ENCODE results near the gene IGF2BP3.
"Not testable (repeated sequence)": the region's sequence is repeated elsewhere in the genome, so short reads cannot be mapped to it uniquely, and the experiment has no call there.

The IGF2BP3 gene

DNA sequence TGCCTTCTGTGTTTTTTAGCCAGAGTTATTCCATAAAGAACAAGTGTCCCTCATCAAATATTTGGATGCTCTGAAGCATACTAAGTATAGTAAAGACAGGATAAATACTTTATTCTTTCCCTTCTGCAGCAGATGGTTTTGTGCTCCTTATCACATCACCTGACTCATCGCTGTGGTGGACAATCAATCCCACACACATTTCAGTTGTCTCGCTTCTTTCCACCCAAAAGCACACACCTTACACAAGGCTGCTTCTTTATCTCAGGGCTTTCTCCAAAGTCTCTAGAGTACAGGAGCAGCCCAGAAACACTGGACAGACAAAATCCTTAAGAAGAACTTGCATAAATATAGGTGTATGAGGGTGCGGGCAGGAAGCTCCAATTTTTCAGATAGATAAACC, 43.4 kb downstream of the IGF2BP3 start:
- in situ Hi-C loops (cut with HindIII; ENCODE audit: low sequenced_read_pairs) = no loop called here

DNA sequence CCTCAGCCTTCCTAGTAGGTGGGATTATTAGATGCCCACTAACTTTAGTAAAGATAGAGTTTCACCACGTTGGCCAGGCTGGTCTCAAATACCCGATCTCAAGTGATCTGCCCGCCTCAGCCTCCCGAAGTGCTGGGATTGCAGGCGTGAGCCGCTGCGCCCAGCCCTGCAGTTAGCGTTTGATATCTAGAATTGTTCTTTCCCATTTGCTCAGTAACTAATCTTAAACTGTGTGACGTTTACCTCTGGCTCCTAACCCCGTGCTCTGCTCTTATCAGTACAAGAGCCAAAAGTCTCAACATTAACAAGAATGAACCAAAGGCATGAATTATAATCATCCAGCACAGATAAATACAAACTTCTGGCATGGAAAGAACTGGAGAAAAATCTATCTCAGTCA, 47.4 kb downstream of the IGF2BP3 start:
- in situ Hi-C loops (cut with HindIII; ENCODE audit: low sequenced_read_pairs) = no loop called here

DNA sequence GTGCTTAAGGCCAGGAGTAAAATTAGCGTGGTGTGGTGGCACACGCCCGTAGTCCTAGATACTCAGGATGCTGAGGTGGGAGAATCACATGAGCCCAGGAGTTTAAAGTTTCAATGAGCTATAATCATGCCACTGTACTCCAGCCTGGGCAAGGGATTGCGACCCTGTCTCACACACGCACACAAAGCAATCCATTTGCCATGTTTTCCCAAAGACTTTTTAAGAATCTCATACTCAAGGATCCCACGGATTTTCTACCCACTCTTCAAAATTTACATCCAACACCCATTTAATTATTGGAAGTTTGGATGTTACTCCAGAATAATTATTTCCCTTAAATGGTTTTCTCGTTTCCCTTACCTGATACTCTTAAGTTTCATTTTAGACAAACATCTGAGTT, 47.9 kb downstream of the IGF2BP3 start:
- in situ Hi-C loops (cut with HindIII; ENCODE audit: low sequenced_read_pairs) = no loop called here

- in situ Hi-C loops (cut with HindIII; ENCODE audit: low sequenced_read_pairs) = no loop called here
Measured at GRCh38 chr7:23419845-23420244, 50.4 kb downstream of the IGF2BP3 start.

- in situ Hi-C loops (cut with HindIII; ENCODE audit: low sequenced_read_pairs) = no loop called here
Measured at GRCh38 chr7:23419160-23419559, 51.1 kb downstream of the IGF2BP3 start.

DNA sequence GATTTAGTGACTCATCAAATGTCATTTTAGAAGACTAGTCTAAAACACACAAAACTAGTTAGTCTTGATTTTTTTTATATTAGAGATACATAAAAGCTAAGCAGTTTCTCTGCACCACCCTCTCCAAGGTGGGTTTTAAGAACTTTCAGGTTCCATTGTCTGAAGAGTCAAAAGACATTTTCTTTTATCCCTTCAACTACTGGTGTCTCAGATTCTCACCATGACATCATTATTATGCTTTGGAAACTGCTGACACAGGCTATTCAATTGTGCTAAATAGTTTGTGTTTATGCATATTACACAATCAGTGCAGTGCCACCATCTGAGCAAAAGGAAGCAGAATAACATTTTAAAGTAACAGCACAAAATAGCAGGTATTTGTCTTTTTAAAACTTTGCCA, 52.2 kb downstream of the IGF2BP3 start:
- in situ Hi-C loops (cut with HindIII; ENCODE audit: low sequenced_read_pairs) = no loop called here

- in situ Hi-C loops (cut with HindIII; ENCODE audit: low sequenced_read_pairs) = no loop called here
Measured at GRCh38 chr7:23415198-23415597, 55.1 kb downstream of the IGF2BP3 start.

DNA sequence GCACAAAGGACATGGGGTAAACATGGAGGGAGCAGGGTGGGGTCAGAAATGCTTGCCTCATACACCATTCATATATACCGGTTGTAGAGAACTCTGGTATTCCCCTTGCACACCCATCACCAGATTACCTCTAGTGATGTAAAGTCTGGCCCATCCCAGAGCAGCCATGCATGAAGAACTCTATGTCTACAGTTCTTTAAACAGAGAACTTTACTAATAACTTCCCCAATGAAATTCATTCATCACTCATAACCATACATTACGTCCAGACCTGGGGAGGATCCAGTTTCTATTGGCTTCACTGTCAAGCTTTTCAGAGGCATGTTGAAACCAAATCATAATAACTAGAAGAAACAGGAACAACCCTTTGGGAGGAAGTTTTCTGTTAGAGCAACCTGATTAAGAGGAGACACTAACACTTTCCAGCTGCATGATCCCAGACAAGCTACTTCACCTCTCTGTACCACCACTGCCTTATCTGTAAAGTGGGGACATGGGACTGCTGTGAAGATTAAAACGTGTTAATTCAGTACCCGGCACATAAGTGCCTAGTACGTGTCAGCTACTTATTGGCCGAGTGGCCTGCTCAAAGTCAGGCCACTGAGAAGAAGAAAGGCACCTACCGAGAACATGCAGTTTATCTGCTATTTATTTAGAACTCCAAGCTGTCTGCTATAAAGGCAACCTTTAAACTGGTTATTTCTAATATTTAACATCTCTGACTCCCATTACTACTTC, 59.7 kb downstream of the IGF2BP3 start:
- in situ Hi-C loops (cut with HindIII; ENCODE audit: low sequenced_read_pairs) = no loop called here

DNA sequence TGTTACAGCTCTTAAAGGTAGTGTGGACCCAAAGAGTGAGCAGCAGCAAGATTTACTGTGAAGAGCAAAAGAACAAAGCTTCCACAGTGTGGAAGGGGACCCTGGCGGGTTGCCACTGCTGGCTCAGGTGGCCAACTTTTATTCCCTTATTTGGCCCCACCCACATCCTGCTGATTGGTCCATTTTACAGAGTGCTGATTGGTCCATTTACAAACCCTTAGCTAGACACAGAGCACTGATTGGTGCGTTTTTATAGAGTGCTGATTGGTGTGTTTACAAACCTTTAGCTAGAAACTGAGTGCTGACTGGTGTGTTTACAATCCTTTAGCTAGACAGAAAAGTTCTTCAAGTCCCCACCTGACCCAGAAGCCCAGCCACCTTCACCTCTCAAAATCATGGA, 63.7 kb downstream of the IGF2BP3 start:
- in situ Hi-C loops (cut with HindIII; ENCODE audit: low sequenced_read_pairs) = not testable (repeated sequence)

- in situ Hi-C loops (cut with HindIII; ENCODE audit: low sequenced_read_pairs) = no loop called here
Measured at GRCh38 chr7:23405240-23405618, 65.1 kb downstream of the IGF2BP3 start.

DNA sequence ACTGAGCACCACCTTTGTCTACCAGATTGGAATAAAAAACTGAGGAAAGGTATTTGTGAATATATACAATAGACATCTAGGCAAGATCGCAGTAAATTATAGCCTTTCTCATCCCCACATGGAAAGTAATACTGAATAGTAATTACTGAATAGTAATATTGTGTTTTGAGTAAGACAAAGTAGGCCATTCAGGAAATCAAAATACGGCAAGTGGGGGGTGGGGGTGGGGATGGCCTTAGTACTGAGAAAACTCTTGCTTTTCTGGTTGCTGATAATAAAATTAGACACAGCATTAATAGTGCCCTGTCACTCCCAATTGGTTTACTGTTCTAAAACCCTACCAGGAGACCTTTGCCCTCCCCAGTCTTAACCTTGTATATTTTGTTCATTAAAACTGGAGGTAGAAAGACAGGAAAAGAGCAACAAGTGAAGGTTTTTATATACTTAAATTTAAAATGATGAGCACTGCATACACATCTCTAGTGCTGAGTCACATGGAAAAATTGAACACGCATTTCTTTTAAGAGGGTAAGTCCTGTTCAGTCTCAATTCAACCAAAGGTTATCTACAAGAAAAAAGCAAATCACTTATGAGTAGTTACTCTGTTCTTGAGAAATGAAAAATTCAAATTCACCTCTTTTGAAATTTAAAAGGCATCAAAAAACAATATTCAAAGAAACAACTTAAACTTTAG, 65.6 kb downstream of the IGF2BP3 start:
- in situ Hi-C loops (cut with HindIII; ENCODE audit: low sequenced_read_pairs) = no loop called here

DNA sequence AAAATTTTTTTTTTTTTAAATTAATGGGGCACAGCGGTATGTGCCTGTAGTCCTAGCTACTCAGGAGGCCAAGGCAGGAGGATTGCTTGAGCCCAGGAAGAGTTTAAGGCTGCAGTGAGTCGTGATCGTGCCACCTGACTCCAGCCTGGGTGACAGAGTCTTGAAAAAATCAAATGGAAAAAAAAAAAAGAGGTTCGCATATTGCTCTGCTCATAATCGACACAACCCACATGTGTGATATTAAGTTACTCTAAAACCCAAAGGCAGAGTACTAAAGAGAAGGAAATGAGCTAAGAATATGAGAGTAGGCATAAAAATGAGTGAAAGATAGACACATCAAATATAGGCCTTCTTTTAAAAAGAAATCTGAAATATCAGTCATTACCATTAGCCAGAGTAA, 66.3 kb downstream of the IGF2BP3 start:
- in situ Hi-C loops (cut with HindIII; ENCODE audit: low sequenced_read_pairs) = no loop called here

DNA sequence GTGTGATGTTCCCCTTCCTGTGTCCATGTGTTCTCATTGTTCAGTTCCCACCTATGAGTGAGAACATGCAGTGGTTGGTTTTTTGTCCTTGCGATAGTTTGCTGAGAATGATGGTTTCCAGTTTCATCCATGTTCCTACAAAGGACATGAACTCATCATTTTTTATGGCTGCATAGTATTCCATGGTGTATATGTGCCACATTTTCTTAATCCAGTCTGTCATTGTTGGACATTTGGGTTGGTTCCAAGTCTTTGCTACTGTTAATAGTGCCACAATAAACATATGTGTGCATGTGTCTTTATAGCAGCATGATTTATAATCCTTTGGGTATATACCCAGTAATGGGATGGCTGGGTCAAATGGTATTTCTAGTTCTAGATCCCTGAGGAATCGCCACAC, 72.2 kb downstream of the IGF2BP3 start:
- in situ Hi-C loops (cut with HindIII; ENCODE audit: low sequenced_read_pairs) = not testable (repeated sequence)

DNA sequence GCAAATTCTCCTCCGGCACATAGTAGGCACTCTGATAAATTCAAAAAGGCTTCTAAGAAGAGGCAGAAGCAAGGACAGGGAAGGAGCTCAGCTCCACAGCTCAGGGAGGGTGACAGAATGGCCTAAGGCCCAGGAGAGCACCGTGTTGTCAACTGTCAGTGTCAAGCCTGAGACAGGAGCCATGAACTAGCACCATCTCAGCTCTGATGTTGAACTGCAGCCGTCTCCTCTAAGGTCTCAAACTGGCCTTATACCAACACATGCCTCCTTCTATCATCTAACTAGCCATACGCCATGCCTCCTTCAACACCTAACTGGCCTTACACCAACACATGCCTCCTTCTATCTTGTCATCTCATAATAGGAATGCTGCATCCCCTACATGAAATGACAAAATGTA, 73.0 kb downstream of the IGF2BP3 start:
- in situ Hi-C loops (cut with HindIII; ENCODE audit: low sequenced_read_pairs) = no loop called here

GRCh38 chr7:23396222-23397015, 73.9 kb downstream of the IGF2BP3 start:
- in situ Hi-C loops (cut with HindIII; ENCODE audit: low sequenced_read_pairs) = no loop called here

DNA sequence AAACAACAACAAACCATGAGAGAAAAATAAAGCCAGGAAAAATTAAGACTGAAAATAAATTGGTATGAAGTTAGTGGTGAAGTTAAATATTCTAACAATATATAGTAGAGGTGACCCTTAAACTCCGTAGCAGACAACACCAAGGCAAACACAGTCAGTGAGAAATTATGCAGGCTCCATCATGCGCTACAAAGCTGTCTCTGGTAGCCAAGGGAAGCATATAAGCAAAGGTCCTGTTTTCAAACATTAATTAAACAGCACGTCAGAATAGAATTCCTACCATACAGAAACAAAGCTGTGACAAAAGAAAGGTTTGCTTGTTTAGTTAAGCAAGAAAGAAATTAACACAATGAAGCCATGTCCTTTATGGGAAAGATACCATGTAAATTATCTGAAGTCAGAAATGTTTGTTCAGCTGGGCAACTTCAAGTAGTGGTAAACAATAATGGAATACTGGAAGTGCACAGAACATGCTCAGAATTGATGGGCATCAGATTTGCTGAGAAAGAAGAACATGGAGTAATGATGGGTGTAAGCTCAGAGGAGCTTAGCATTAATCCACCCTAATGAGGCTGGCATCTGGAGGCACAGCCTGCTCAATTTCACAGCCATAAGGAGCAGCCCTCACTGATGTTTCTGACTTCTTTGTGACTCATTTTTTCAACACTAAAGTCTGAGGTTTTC, 75.7 kb downstream of the IGF2BP3 start:
- in situ Hi-C loops (cut with HindIII; ENCODE audit: low sequenced_read_pairs) = no loop called here

GRCh38 chr7:23393636-23394035, 76.7 kb downstream of the IGF2BP3 start:
- in situ Hi-C loops (cut with HindIII; ENCODE audit: low sequenced_read_pairs) = no loop called here

- in situ Hi-C loops (cut with HindIII; ENCODE audit: low sequenced_read_pairs) = no loop called here
Measured at GRCh38 chr7:23389701-23390100, 80.6 kb downstream of the IGF2BP3 start.

DNA sequence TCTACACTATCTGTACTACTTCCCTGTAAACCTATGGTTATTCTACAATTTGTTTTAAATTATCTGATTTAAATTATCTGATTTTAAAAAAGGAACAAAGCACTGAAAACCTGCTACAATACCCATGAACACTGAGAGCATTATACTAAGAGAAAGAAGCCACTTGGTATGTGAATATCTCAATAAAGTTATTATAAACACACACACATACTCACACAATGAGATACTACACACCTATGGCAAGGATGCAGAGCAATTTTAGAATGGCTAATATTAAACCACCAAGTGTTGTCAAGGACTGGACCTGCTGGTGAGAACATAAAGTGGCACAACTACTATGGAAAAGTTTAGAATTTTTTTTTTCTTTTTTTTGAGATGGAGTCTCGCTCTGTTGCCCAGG, 82.7 kb downstream of the IGF2BP3 start:
- in situ Hi-C loops (cut with HindIII; ENCODE audit: low sequenced_read_pairs) = no loop called here

GRCh38 chr7:23385140-23385539, 85.2 kb downstream of the IGF2BP3 start:
- in situ Hi-C loops (cut with HindIII; ENCODE audit: low sequenced_read_pairs) = no loop called here

GRCh38 chr7:23383225-23383624, 87.1 kb downstream of the IGF2BP3 start:
- in situ Hi-C loops (cut with HindIII; ENCODE audit: low sequenced_read_pairs) = no loop called here

Measured in DLD1 (cell line).